G401.6 (cell line): ENCODE data around the gene SND1.

Experiments used
- FAIRE-seq: peaks from 2 replicates; lab custom pipeline; 2012; peaks lifted over from hg19 to GRCh38; lab: Jason Lieb, UNC

SND1 gene

DNA sequence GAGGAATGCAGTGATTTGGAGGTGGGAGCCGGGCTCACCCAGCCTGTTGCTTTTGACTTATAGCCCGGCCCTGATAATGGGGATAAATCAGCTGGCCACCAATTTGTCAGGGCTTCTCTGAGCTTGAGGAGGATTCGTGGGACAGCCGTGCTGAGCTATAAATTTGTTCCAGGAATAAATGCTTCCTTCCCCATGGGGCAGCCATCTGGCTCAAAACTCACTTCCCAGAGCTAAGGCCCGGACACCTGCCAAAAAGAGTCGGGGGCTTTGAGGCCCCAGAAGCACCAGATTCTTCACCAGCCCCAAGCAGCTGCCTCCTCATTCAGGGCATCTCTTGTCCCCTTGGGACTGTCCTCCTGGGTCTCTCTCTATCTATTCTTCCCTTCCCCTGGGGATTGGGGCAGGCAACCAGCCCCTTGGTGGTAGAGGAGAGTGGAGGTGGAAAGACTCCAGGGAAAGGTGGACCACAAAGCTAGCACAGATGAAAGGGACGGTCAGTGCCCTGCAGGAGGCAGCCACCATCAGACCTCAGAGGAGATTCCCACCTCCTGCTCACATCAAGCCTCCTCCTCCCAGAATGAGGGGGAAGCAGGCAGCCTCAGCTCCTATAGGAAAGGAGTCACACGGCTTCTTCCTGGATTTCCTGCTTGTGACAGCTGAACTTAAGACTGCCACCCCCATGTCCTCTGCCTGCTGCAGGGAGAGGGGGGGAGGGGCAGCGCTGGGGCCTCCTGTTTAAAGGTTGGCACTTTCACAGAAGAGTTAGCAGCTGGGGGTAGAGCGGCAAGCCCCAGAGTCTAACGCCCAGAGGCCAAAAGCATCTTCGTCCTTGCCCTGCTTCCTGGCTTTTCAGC is 423.5 kb downstream of the SND1 start:
- FAIRE-seq: no peak

DNA sequence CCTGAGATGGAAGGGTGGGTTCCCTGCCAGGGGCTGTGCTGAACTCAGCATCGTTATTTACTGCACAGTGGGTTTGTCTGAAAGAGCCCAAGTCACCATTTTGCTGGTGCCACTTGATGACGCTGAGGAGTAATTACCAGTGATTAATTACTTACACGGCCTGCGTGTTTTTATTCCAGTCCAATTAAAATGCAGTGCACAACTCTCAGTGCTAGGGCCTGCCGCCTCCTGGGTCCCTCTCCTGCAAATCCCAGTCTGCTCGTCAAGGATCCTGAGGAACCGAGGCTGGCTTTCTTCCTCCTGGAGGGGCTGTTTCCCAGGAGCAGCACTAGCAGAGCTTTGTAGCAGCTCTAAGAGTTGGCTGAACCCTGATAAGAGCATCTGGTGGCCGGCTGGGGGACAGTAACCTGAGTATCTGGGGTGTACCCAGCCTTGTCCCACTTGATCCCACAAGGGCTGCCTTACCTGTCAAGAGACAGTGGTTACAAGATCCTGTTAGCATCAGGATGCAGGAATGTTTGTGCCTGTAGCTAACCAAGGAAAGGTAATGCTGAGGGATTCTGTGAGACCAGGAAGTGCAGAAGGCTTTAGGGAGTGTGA is 424.3 kb downstream of the SND1 start:
- no peak for FAIRE-seq

DNA sequence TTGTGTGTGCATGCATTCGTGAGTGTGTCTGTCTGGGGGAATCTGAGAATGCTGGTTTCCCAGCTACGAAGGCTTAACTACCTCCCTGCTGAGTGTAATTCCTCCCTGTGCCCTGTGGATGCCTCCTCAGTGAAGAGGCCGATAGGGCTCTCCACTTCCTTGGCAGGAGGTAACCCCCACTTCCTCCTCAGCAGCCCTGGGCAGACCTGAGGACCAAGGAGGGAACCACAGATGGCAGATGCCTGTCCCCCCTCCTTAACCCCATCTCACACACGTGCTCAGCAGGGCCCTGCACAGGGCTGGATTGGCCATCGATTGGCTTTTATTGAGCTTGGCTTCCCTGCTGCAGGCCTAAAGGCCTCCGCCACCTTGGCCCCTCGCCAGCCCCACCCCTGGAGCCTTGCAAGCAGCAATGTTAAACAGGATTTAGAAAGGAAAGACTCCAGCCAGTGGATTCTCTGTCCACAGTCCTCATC is 424.8 kb downstream of the SND1 start:
- no peak for FAIRE-seq

DNA sequence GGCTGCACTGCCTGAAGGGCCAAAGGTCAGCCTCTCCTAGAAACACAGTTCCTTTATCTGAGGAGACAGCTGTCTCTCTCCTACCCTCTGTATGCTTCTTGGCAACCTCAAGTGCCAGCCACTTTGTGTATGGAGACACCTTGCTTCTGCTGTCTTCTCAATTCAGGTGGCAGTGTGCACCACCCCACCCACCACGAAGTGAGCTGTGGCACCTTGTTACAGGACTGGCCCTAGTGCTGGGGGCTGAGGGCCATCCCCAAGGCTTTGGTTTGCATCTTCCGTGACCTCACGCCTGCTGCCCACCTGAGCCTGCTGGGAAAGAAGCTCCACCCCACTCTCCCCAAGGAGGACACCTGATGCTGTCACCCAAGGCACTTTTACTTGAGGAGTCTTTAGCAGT is 426.3 kb downstream of the SND1 start:
- no peak for FAIRE-seq

DNA sequence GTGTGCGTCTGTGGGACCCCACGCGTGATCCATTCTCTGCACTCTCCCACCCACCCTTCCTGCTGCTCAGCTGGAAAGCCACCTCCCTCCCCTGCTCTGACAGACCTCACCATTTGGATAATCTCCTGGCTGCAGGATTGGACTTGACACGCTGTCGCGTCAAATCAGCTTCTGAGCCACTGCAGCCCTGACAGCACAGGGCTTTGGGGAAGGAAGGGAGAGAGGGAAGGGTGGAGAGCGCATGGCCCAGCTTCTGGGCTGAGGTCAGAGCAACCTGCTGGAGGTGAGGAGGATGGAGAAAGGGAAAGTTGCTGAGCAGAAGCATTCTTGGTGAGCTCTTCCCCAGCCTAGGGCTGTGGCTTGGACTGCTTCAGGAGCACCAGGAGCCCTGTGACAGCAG is 428.2 kb downstream of the SND1 start:
- FAIRE-seq: no peak

DNA sequence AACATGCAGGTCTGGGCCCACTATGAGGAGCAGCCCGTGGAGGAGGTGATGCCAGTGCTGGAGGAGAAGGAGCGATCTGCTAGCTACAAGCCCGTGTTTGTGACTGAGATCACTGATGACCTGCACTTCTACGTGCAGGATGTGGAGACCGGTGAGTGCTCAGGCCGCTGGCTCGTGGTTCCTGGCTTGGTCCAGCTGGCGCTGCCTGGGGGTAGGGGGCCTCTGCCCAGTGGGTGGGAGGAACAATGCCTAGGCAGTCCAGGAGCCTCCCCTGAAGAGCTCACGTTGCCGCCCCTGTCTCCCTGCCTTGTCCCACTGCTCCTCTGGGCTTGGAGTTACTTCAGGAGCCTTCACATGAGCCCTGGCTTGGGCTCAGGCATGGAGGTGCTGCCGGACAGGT is 429.4 kb downstream of the SND1 start:
- FAIRE-seq: no peak

DNA sequence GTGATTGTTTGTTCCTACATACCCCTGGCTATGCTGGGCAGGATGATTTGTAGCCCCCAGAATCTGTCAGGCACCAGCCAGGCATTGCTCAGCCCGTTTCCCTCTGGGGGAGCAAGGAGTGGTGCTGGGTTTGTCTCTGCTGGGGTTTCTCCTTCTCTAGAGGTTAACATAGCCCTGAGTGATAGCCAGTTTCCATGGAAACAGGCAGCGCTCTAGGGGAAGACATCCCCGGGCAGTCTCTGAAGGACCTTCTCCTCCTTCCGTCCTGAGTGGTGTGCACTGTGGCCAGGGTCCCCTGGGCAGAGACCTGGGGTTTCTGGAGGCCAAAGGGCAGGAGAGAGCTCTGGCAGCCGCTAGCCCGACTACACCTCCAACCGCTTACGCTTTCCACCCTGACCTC is 429.8 kb downstream of the SND1 start:
- FAIRE-seq: no peak

DNA sequence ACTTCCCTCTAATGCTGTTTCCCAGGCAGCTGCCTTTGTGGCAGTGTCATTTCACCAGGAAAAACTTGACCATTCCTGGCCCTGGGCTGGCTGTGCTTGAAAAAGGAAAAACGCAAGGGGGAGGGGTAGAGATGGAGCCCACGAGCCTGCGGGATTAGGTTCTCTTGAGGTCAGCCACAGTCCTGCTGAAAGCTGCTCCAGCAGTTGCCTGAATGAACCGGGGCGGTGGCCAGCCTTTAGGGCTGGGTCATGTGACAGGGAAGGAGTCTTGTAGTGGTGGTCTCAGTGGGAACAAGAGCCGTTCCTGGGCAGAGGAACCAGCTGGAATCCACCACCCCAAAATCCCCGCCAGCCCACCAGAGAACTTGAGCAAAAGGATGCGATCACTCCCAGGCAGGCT is 430.4 kb downstream of the SND1 start:
- FAIRE-seq: no peak

DNA sequence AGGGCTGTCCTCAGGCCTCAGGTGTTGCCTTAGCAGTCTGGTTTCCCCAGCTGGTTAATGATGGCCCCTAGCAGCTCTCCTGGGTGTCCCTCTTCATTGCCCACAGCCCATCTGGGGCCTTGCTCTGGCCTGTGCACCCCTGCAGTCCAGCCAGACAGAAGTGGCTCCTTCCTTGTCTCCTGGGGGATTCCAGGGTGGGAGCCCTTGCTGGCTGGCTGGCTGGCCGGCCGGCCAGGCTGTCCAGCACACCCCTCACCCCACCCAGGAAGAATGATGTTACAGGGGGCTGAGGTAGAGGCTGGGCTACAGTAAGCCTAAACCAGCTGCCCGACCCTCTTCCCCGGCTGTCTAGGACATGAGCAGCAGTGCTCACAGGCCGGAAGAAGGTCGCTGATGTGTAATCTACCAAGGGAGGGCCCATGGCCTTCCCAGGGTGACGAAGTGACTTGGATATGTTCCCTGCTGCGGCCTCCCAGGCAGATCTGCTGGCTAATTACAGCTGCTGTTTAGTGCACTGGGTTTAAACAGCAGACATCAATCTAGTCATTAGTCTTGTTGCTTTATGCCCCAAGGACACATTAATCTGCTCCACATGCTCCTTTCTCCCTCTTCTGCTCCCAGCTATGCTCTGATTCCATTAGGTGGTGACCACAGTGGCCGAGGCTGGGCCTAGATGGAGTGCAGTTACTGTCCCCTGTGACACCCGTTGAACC is 433.1 kb downstream of the SND1 start:
- no peak for FAIRE-seq

DNA sequence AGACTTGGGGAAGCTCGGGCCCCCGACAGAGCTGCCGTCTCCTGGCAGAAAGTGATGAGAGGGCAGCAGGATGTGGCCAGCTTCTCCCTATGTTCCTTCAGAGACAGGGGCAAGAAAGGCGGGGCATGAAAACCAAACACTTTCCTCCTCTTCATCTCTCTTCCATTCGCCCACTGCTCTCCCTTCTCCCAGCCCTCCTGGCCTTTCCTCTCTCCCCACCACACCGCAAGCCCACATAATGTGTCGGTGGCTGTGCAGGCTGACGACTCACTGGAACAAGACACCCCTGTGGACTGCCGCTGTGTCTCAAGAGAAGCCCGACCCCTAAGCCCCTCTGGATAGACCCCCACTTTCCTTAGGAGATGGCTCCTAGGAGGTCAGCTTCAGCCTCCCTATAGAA is 438.5 kb downstream of the SND1 start:
- no peak for FAIRE-seq

DNA sequence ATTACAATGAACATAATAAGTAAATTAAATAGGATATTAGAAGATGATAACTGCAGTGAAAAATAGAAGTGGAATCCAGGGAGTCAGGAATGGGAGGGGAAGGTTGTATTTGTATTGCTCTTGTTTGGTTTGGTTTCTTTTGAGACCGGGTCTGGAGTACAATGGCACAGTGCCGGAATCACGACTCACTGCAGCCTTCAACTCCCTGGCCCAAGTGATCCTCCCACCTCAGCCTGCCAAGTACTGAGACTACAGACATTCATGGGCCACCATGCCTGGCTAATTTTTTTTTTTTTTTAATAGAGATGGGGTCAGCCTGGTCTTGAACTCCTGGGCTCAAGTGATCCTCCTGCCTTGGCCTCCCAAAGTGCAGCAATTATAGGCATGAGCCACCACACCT is 439.1 kb downstream of the SND1 start:
- FAIRE-seq: no peak

DNA sequence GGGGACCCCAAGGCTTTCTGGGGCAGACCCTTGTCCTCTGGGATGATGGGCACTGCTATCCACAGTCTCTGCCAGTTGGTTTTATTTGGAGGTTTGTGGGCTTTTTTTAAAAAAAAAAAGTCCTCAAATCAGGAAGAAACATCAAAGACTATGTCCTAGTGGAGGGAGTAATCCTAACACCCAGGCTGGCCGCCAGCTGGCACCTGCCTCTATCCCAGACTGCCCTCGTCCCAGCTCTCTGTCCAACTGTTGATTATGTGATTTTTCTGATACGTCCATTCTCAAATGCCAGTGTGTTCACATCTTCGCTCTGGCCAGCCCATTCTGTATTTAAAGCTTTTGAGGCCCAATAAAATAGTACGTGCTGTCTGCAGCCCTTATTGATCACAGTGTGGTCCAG is 440.2 kb downstream of the SND1 start:
- FAIRE-seq: no peak

DNA sequence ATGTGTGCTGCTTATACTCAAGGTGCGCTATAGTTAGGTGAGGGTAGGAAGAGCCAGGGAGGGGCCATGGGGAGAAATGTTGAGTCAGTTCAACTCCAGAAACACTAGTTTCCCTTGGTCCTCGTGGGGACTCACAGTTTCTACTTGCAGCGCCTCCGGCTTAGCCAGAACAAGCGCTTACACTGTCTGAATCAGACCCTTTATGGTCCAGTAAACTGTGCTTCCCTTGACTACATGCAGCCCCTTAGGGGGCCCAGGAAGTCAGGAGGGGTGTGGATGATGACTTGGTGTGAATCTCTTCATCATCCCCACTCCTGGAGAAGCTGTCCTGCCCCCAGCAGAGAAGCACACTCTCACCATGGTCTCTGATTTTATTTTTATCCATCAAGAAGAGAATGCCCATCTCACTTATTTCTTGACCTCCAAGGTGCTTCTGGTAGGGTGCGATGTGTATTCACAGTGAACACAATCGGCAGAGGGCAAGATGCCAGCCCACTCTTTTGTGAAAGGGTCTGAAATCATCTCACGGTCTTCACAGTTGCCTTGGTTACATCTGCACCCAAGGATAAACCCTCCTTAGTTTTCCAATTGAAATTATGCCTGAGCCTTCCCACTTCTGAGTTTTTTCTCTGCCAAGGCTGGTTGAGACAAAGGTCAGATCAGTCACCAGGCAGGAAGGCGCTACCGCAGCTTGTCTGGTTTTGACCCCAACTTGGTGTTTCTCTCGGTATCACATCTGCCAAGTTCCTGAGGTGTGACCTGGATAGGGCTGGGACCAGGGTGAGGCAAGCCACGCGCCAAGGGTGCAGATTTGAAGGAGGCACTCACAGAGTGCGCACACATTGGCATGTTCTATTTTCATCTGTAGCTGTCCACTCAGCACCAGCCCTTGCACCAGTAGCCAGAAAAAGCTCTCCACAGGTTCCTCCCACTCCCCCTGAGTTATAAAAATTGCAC is 441.9 kb downstream of the SND1 start:
- FAIRE-seq: no peak

DNA sequence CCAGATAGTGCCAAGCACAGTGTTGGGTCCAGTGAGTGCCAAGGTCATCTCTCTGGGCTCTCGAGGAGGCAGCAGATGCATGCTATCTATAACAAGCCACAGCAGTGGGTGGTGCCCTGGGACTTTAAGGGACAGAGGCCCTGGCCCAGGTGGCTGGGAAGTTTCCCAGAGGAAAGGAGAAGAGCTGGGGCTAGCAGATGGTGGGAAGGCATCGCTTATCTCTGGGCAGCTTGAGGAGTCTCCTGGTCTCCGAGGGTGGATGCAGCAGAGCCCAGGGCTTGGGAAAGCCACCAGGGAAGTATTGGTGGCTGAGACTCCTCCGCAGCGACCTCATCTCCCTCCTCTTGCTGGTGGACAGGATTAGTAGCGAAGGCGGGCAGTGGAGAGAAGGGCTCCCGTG is 442.7 kb downstream of the SND1 start:
- FAIRE-seq: no peak

DNA sequence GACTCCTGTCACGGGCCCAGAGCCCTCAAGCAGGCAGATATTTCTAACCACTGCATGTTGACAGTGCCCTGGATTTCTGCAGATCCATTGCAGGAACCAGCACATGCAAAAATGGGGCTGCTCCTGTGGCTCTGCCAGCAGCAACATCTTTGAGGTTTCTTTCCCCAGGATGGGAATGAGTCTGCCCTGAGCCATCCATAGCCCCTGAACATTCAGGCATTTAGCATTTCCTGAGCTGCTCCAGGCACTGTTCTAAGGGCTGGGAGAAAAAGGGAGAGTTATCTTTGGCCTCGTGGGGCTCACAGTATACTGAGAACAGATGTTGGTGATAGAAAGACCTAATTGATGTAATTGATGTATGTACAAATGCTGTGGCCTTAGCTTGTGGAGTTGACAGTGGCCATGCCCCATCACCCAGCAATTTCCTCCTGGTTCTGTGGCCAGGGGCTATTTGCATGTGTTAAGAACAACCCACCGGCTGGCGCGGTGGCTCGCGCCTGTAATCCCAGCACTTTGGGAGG is 445.3 kb downstream of the SND1 start:
- FAIRE-seq: no peak

DNA sequence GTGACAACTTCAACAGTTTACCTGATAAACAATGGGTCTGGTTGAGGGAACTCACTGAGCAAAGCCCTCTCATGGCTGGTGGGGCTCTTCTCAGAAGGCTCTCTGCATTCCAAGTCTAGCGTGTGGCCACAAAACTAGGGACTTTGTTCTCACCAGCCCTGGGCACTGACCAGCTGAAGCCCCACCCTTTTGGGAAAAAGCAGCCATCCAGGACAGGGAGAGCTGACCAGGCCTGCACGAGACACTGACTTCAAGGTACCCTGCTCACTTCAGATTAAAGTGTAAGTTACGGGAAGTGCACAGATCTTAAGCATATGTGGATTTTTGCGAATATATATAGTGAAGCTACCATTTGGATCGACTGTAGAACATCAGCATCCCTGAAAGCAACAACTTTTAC is 446.6 kb downstream of the SND1 start:
- FAIRE-seq: no peak

DNA sequence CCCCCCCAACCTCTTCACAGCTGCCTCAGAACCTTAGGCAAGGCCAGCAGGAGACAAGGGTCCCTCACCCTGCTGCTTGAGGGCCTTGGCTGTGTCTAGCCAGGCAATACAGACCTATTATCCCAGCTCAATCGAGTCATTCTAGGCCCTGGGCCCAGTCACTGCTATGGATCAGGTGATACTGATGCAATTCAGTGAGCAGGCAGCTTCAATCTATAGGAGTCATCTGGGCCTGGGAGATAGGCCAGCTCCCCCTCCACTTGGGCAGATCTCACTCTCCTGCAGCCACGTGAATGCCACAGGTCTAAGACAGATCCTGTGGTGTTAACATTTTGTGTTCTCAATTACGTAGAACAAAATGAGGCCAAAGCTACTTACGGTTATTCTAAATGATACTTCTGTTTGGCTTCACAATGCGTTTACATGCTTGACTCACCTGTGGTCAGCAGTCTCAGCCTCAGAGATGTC is 447.2 kb downstream of the SND1 start:
- FAIRE-seq: no peak

DNA sequence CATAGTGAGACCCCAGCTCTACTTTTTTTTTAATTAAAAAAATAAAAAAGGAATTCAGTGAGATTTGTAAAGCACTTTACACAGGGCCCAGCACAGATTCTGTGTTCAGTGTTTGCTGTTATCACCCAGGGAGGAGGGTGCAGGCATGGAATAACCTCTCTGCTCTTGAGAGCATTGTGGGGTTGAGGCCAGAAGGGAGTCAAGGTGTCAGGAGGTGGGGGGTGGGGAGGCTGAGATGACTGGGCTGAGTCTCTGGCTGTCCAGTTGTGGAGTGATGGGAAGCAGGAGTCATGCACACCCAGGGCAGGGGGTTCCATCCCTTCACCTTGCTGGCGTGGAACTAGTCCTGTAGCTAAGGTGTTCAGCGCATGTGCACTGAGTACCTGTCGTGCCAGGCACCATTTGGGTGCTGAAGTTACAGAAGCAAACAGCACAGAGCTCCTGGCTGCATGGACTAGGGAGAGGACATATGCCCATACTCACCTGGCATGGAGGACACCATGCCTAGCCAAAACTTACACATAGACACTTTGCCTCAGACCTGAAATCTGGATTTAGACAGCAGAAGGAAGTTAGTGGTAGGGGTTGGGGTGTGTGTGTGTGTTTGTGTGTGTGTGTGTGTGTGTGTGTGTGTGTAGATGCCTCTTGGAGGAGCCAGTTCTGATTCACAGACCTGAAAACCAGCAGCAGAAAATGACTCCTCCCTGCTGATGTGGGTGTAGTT is 448.4 kb downstream of the SND1 start:
- FAIRE-seq: no peak

DNA sequence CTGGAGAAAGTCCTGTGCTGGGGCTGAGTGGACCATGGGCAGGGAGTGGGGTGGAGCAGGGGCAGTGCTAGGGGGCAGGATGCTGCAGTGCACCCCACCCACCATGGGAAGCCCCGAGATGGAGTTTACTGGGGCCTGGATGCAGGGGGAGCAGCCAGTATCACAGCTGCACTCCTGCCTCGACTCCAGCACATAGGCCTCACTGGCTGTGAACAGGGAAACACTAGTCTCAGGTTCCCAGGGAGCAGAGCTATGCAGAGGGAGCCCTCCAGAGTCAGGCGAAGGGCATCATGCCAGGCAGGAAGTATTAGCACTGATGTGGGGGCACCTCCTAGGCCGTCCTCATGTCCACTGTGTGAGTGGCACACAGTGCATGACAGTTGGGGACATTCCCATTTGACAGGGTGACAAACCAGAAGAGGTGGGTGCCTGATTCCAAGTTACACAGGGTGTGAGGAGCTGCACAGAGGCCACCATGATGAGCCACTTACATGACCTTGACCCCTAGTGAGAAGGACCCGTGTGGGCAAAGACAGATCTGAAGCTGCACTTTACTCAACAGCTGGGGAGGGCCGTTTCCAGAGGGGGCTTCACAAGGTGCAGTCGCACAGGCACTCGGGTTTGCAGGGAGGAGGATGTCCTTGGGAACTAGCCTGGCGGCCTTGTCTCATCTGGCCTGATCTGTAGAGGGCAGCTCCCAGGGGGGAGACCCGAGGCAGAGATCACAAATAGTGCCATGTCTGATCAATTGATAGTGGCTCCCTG is 449.1 kb downstream of the SND1 start:
- no peak for FAIRE-seq
